Fibroblast of lung (primary cell): ENCODE measurements around the gene AP3D1.

Experiments
- CTCF ChIP-seq, 2 donors: IDR thresholded peaks in 1 of 2; conservative IDR thresholded peaks in 1 of 2; 1 replicate in 1 of 2; 2 replicates in 1 of 2; pipeline ENCODE4 v1.5.1; 2011 to 2012; ENCODE audit warnings: low read length in 2 of 2, control low read depth in 1 of 2, inconsistent platforms in 1 of 2, low read depth in 1 of 2, mild to moderate bottlenecking in 1 of 2
- EZH2 ChIP-seq: IDR thresholded peaks from 2 replicates; pipeline ENCODE4 v1.5.1; 2012; ENCODE audit warnings: low read length, control low read depth, mild to moderate bottlenecking; ENCODE audit errors: missing control alignments

- TF ChIP-seq EZH2 (no peak), CTCF (conservative IDR thresholded peaks at IDR 0.05 in 1 of 2, IDR thresholded peaks at IDR 0.05 in 1 of 2; ENCODE audit: low read depth in 1 of 2, low read length in 2 of 2) (no peak)
Observed at GRCh38 chr19:2132731-2133490, 18.5 kb downstream of the AP3D1 start.
